Naive B cell (primary cell): ENCODE results near the gene TEKT3. TPM values are rescaled to one million over a fixed set of nuclear protein-coding genes. Genes with fewer than 3 reads are reported as not detected.

Experiments used
- polyA plus RNA-seq, 6 donors: library from polyadenylated mRNA; unstranded; fragments of 300-500 nt; fragmentation: Illumina TruSeq; gene quantifications; one replicate each; pipeline ENCODE4 v1.2.3, GENCODE V29; 2021; ENCODE audit warnings: low read depth in 6 of 6

The TEKT3 gene
- polyA plus RNA-seq, 6 donors from 2014 or later: not detected

Other genes with a start within 250 kb of the TEKT3 start
- not detected for gene PMP22, start 76.3 kb downstream of the TEKT3 start, polyA plus RNA-seq
- gene CDRT4, start 126.0 kb upstream of the TEKT3 start, polyA plus RNA-seq: 1 to 10 TPM in 1 of 6 donors, under 1 TPM in 1, not detected in 4; 0.37 to 1.7 TPM
- 1 to 10 TPM; 3.3 to 6.2 (median 5.3) TPM for gene TVP23C, start 221.9 kb upstream of the TEKT3 start, polyA plus RNA-seq